ENCODE results near the gene PKD2. TPM values are rescaled to one million over a fixed set of nuclear protein-coding genes. Genes with fewer than 3 reads are reported as not detected.
A peak's percentile ranks its signal among the peaks of the same experiment; 100 is the strongest.

PKD2 gene
- total and polyA plus RNA-seq, 2 of the 4 experiments (the other 2 are of a cell fraction): 43.8 to 51.3 TPM

DNA sequence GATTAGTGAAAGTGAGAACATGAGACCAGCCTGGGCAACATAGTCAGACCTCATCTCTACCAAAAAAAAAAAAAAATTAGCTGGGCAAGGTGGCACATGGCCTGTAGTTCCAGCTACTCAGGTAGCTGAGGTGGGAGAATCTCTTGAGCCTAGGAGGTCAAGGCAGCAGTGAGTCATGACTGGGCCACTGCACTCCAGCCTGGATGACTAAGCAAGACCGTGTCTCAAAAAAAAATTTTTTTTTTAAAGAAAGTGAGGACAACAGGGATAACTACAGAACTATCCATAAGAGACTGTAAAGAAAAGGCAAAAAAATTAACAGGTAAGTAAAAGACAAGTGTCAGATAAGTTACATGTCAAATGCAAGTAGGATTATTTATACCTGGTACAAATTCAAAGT is 45.4 kb upstream of the PKD2 start:
- H3K79me1 ChIP-seq (ENCODE audit: low read depth in 1 of 2, low read length in 2 of 2): no peaks in the 10 kb centered on the region
- H4K91ac ChIP-seq (ENCODE audit: insufficient read depth, low read depth, low read length): no peak overlapping the region
- H3K27me3 ChIP-seq (ENCODE audit: control insufficient read depth, insufficient read depth, low read length): no peaks in the 10 kb centered on the region
- no peak overlapping the region for H2BK15ac ChIP-seq (ENCODE audit: low read depth, low read length)
- no CpG with 5 or more reads among the region's 1 CpG for WGBS, 2 experiments (ENCODE audit: extremely low coverage in 2 of 2, insufficient read length in 1 of 2)
- no peaks in the 10 kb centered on the region for H3K9me3 ChIP-seq (ENCODE audit: control insufficient read depth, insufficient read depth, low read length)
- no peak overlapping the region for H3K9ac ChIP-seq (ENCODE audit: low read depth, low read length)
- no peak overlapping the region for H2AK5ac ChIP-seq (ENCODE audit: low read depth, low read length)
- no peaks in the 10 kb centered on the region for H4K20me1 ChIP-seq (ENCODE audit: insufficient read depth, low read length)
- TF ChIP-seq RFX5 (IDR thresholded peaks at IDR 0.05; ENCODE audit: low read depth, low read length) (no peak), NFE2L2 (IDR thresholded peaks at IDR 0.05; ENCODE audit: low read depth, low read length) (peak; percentile 49; the same call in 1 of the 2 replicates), FOS (IDR thresholded peaks at IDR 0.05; ENCODE audit: low read depth, low read length) (0 out of 2 replicates have a peak, but pooled peaks have one; percentile 26), CHD1 (IDR thresholded peaks at IDR 0.05; ENCODE audit: low read depth, low read length) (no peak)
- no peak overlapping the region for H2BK20ac ChIP-seq (ENCODE audit: low read depth, low read length)
- H4K5ac ChIP-seq (ENCODE audit: low read depth, low read length): no peak overlapping the region
- no peak overlapping the region for H3K18ac ChIP-seq (ENCODE audit: low read depth, low read length)
- dilution Hi-C loops (cut with HindIII; ENCODE audit: low sequenced_read_pairs, unreplicated experiment) (no loop called here), intact Hi-C loops (cut with micrococcal nuclease) (no loop called here), in situ Hi-C loops (cut with MboI; ENCODE audit: low sequenced_read_pairs) (no loop called here)
- no peak overlapping the region for H3K14ac ChIP-seq (replicated peaks; ENCODE audit: low read depth, low read length)
- CTCF ChIA-PET: interaction anchor here (3.8 kb wide), 1 partner anchor 11 kb away, joined by 18 read pairs; no protein-coding TSS in a partner anchor
- H4K8ac ChIP-seq (ENCODE audit: low read depth in 2 of 2, low read length in 2 of 2): no peak overlapping the region
- POLR2A ChIA-PET (ENCODE audit: unreplicated experiment): no interaction called here
- no peak overlapping the region for H2AK9ac ChIP-seq (replicated peaks; ENCODE audit: low read depth, low read length, poor library complexity)
- H3K27ac ChIP-seq (ENCODE audit: insufficient read depth, low read length): no peak overlapping the region
- no peak overlapping the region for H2BK5ac ChIP-seq (ENCODE audit: low read depth, low read length, poor library complexity, severe bottlenecking)
- H3K4me1 ChIP-seq (ENCODE audit: control insufficient read depth, insufficient read depth, low read length): no peaks in the 10 kb centered on the region
- no peak overlapping the region for H3K4me3 ChIP-seq (ENCODE audit: insufficient read depth, low read depth, low read length)
- H3K4me2 ChIP-seq (ENCODE audit: low read depth, low read length): no peak overlapping the region
- no peak overlapping the region for H3K4ac ChIP-seq (ENCODE audit: low read depth, low read length)
- H2BK120ac ChIP-seq (ENCODE audit: low read depth, low read length): no peak overlapping the region
- H3K9me1 ChIP-seq (ENCODE audit: insufficient read depth, low read length): no peaks in the 10 kb centered on the region
- DNase-seq (peak; percentile 47), ATAC-seq (ENCODE audit: low read depth) (peak; percentile 49; the same call in 1 of the 2 replicates)
- H3K56ac ChIP-seq (ENCODE audit: extremely low read depth, insufficient read depth, low read length): no peak overlapping the region
- no peak overlapping the region for H2AFZ ChIP-seq (replicated peaks; ENCODE audit: low read length, poor library complexity)
- H3K23ac ChIP-seq (ENCODE audit: low read depth, low read length): no peak overlapping the region
- no peaks in the 10 kb centered on the region for H3K36me3 ChIP-seq (ENCODE audit: control insufficient read depth, insufficient read depth, low read length)
- no TSS peak for BruUV-seq (replicated peaks)

Data from IMR-90 (cell line).